H9 (cell line): Measurements from ENCODE around the gene PRKD2. TPM values are rescaled to one million over a fixed set of nuclear protein-coding genes. Genes with fewer than 3 reads are reported as not detected.
A peak's percentile ranks its signal among the peaks of the same experiment; 100 is the strongest.
"Not testable (repeated sequence)": the region's sequence is repeated elsewhere in the genome, so short reads cannot be mapped to it uniquely, and the experiment has no call there.

ENCODE experiments used
- DNase-seq: peaks from one replicate; pipeline ENCODE4 v3.0.0-alpha.2; 2017
- H2AFZ ChIP-seq: one replicate; pipeline ENCODE4 v1.6.1; 2013; ENCODE audit warnings: mild to moderate bottlenecking, low read length, control low read depth, moderate library complexity
- H2AK5ac ChIP-seq: 2 replicates; pipeline ENCODE4 v1.6.1; 2013; ENCODE audit warnings: low read length, control low read depth, mixed read lengths; ENCODE audit not compliant: insufficient read length
- H2BK120ac ChIP-seq: one replicate; pipeline ENCODE4 v1.6.1; 2013; ENCODE audit warnings: low read depth, mild to moderate bottlenecking, low read length, control low read depth, inconsistent platforms; ENCODE audit not compliant: poor library complexity, severe bottlenecking
- H2BK12ac ChIP-seq: 2 replicates; pipeline ENCODE4 v1.6.1; 2013; ENCODE audit warnings: low read length, control low read depth, mixed read lengths, low read depth; ENCODE audit not compliant: insufficient read length
- H2BK15ac ChIP-seq: 2 replicates; pipeline ENCODE4 v1.6.1; 2013; ENCODE audit warnings: low read depth, low read length, control low read depth
- H2BK20ac ChIP-seq: one replicate; pipeline ENCODE4 v1.6.1; 2013; ENCODE audit warnings: low read depth, mild to moderate bottlenecking, low read length, control low read depth, inconsistent platforms; ENCODE audit not compliant: poor library complexity, severe bottlenecking
- H2BK5ac ChIP-seq: 2 replicates; pipeline ENCODE4 v1.6.1; 2013; ENCODE audit warnings: low read length, control low read depth, mixed read lengths; ENCODE audit not compliant: insufficient read length
- H3K14ac ChIP-seq: 2 replicates; pipeline ENCODE4 v1.6.1; 2013; ENCODE audit warnings: low read length, control low read depth; ENCODE audit not compliant: insufficient read depth
- H3K18ac ChIP-seq: 2 replicates; pipeline ENCODE4 v1.6.1; 2013; ENCODE audit warnings: low read depth, mild to moderate bottlenecking, mixed read lengths, low read length, control low read depth; ENCODE audit not compliant: insufficient read length
- H3K23ac ChIP-seq: 2 replicates; pipeline ENCODE4 v1.6.1; 2013; ENCODE audit warnings: low read length, control low read depth, mixed read lengths, low read depth; ENCODE audit not compliant: insufficient read length
- H3K23me2 ChIP-seq: 2 replicates; pipeline ENCODE4 v1.6.1; 2013; ENCODE audit warnings: low read depth, mild to moderate bottlenecking, mixed read lengths, low read length, control low read depth; ENCODE audit not compliant: insufficient read length, poor library complexity, severe bottlenecking
- H3K27ac ChIP-seq: 2 replicates; pipeline ENCODE4 v1.5.1; 2013; ENCODE audit warnings: low read length, control low read depth, mixed read lengths, low read depth; ENCODE audit not compliant: insufficient read length
- H3K27me3 ChIP-seq: 2 replicates; pipeline ENCODE4 v1.6.1; 2013; ENCODE audit warnings: low read length, control low read depth, inconsistent platforms; ENCODE audit not compliant: insufficient read depth
- H3K4ac ChIP-seq: 2 replicates; pipeline ENCODE4 v1.6.1; 2013; ENCODE audit warnings: low read depth, mild to moderate bottlenecking, control low read depth, inconsistent platforms, low read length, moderate library complexity
- H3K4me1 ChIP-seq: 2 replicates; pipeline ENCODE4 v1.6.1; 2013; ENCODE audit warnings: low read length, control low read depth, inconsistent platforms; ENCODE audit not compliant: insufficient read depth
- H3K4me2 ChIP-seq: 2 replicates; pipeline ENCODE4 v1.6.1; 2013; ENCODE audit warnings: low read length, control low read depth, mixed read lengths; ENCODE audit not compliant: insufficient read length, insufficient read depth
- H3K56ac ChIP-seq: 2 replicates; pipeline ENCODE4 v1.6.1; 2013; ENCODE audit warnings: low read depth, mild to moderate bottlenecking, mixed read lengths, low read length, control low read depth; ENCODE audit not compliant: insufficient read length
- H3K79me1 ChIP-seq: 2 replicates; pipeline ENCODE4 v1.6.1; 2013; ENCODE audit warnings: low read depth, mild to moderate bottlenecking, moderate library complexity, low read length, control low read depth, inconsistent platforms; ENCODE audit not compliant: insufficient read depth, poor library complexity, severe bottlenecking
- H3K79me2 ChIP-seq: 2 replicates; pipeline ENCODE4 v1.6.1; 2013; ENCODE audit warnings: low read length, control low read depth, inconsistent platforms; ENCODE audit not compliant: insufficient read depth
- H3K9ac ChIP-seq: 2 replicates; pipeline ENCODE4 v1.6.1; 2013; ENCODE audit warnings: low read length, control low read depth, mixed read lengths; ENCODE audit not compliant: insufficient read length; ENCODE audit errors: extremely low read depth
- H3K9me3 ChIP-seq: one replicate; pipeline ENCODE4 v1.6.1; 2013; ENCODE audit warnings: low read depth, low read length, inconsistent platforms; ENCODE audit not compliant: control insufficient read depth
- H3T11ph ChIP-seq: one replicate; pipeline ENCODE4 v1.6.1; 2013; ENCODE audit warnings: mild to moderate bottlenecking, low read length, control low read depth, inconsistent platforms
- H4K20me1 ChIP-seq: one replicate; pipeline ENCODE4 v1.6.1; 2013; ENCODE audit not compliant: control insufficient read depth, insufficient read length, insufficient read depth
- H4K5ac ChIP-seq: 2 replicates; pipeline ENCODE4 v1.6.1; 2013; ENCODE audit warnings: low read depth, mild to moderate bottlenecking, mixed read lengths, low read length, control low read depth; ENCODE audit not compliant: insufficient read length
- H4K8ac ChIP-seq: replicated peaks from 2 replicates; pipeline ENCODE4 v1.6.1; 2013; ENCODE audit warnings: low read length, control low read depth, mixed read lengths, low read depth; ENCODE audit not compliant: insufficient read length
- H4K91ac ChIP-seq: 2 replicates; pipeline ENCODE4 v1.6.1; 2013; ENCODE audit warnings: low read depth, mild to moderate bottlenecking, moderate library complexity, mixed read lengths, low read length, control low read depth; ENCODE audit not compliant: insufficient read length
- H3K27ac Mint-ChIP-seq, 3 experiments: 2 replicates in 2 of 3; 3 replicates in 1 of 3; pipeline ENCODE4 v1.8.0; 2020 to 2021; ENCODE audit warnings: mixed read lengths in 3 of 3, mild to moderate bottlenecking in 1 of 3, moderate library complexity in 1 of 3
- H3K27me3 Mint-ChIP-seq: 2 replicates; pipeline ENCODE4 v1.8.0; 2021; ENCODE audit warnings: low read depth, mild to moderate bottlenecking, moderate library complexity, mixed read lengths
- H3K36me3 Mint-ChIP-seq, 3 experiments: 2 replicates in 2 of 3; 3 replicates in 1 of 3; pipeline ENCODE4 v1.8.0; 2020 to 2021; ENCODE audit warnings: low read depth in 3 of 3, mixed read lengths in 3 of 3; ENCODE audit not compliant: insufficient read depth in 1 of 3
- H3K4me1 Mint-ChIP-seq, 2 experiments: 2 replicates each; pipeline ENCODE4 v1.8.0; 2020; ENCODE audit warnings: mixed read lengths in 2 of 2
- H3K4me3 Mint-ChIP-seq, 2 experiments: 2 replicates in 1 of 2; 3 replicates in 1 of 2; pipeline ENCODE4 v1.8.0; 2020 to 2021; ENCODE audit warnings: mild to moderate bottlenecking in 2 of 2, mixed read lengths in 2 of 2, moderate library complexity in 1 of 2
- H3K9me3 Mint-ChIP-seq, 2 experiments: 2 replicates in 1 of 2; 3 replicates in 1 of 2; pipeline ENCODE4 v1.8.0; 2020; ENCODE audit warnings: mild to moderate bottlenecking in 2 of 2, mixed read lengths in 2 of 2, moderate library complexity in 1 of 2
- CTCF ChIP-seq: fragments of 200-600 bp; sonication (generic); conservative IDR thresholded peaks from 3 replicates; pipeline ENCODE4 v1.8.0; 2021; ENCODE audit warnings: antibody characterized with exemption, mild to moderate bottlenecking
- WGBS: extraction: QIAGEN DNeasy Blood & Tissue Kit; methylation state at CpG from one replicate; pipeline ENCODE4 v1.1.7; 2013; ENCODE audit warnings: missing lambda C conversion rate, low lambda C conversion rate, mixed read lengths; ENCODE audit not compliant: insufficient read length; ENCODE audit errors: extremely low coverage; 5-methylcytosine and 5-hydroxymethylcytosine counted together
- total RNA-seq: library from RNA; stranded (reverse); gene quantifications from 2 replicates; pipeline ENCODE4 v1.2.1, GENCODE V29; 2021

Gene PRKD2
- total RNA-seq, 1 experiment from 2014 or later, result 60.7 TPM

GRCh38 chr19:46713781-46714443 lies 3.0 kb downstream of the PRKD2 start:
- H4K5ac ChIP-seq, result no peak overlapping the region
- peak overlapping the region; percentile 85 for H3K18ac ChIP-seq
- H2AK5ac ChIP-seq, result no peak overlapping the region
- H3K4me1 ChIP-seq, result no peaks in the 10 kb centered on the region; the same call in 1 of the 2 replicates
- no CpG with 5 or more reads among the region's 39 CpGs for WGBS
- TF ChIP-seq CTCF, result no peak
- no peak overlapping the region for H2BK20ac ChIP-seq
- no peak overlapping the region for H2BK120ac ChIP-seq
- no peak overlapping the region for H3K23ac ChIP-seq
- H4K20me1 ChIP-seq, result no peaks in the 10 kb centered on the region
- peaks cover 6 to 28% (median 25%) of the 10 kb centered on the region in 3 experiments for H3K36me3 Mint-ChIP-seq
- H2BK12ac ChIP-seq, result no peak overlapping the region
- H3K9me3 ChIP-seq, result no peaks in the 10 kb centered on the region
- H4K8ac ChIP-seq, result no peak overlapping the region
- no peaks in the 10 kb centered on the region for H3K9me3 Mint-ChIP-seq
- no peak overlapping the region for H4K91ac ChIP-seq
- H2AFZ ChIP-seq, result no peak overlapping the region
- H3K4me1 Mint-ChIP-seq, result peaks cover 23 to 32% of the 10 kb centered on the region in 2 experiments
- H3K79me2 ChIP-seq, result no peaks in the 10 kb centered on the region; the same call in 1 of the 2 replicates
- H3K27me3 Mint-ChIP-seq, result no peaks in the 10 kb centered on the region
- H3K4me3 Mint-ChIP-seq, result peak overlapping the region; percentile 91 to 97
- H3K9ac ChIP-seq, result peak overlapping the region; percentile 50
- no peak overlapping the region for H3K56ac ChIP-seq
- no peak overlapping the region for H3K27ac ChIP-seq
- peaks cover 3% of the 10 kb centered on the region for H3K79me1 ChIP-seq
- H3K27ac Mint-ChIP-seq, result peak overlapping the region; percentile 95 to 99 (median 98)
- no peaks in the 10 kb centered on the region for H3K27me3 ChIP-seq
- peaks cover 15% of the 10 kb centered on the region for H3K23me2 ChIP-seq
- peak overlapping the region; percentile 49 for H3K4me2 ChIP-seq
- H3K14ac ChIP-seq, result no peak overlapping the region; the same call in 1 of the 2 replicates
- peak; percentile 94 for DNase-seq
- H3T11ph ChIP-seq, result no peak overlapping the region
- H2BK15ac ChIP-seq, result no peak overlapping the region
- no peak overlapping the region for H2BK5ac ChIP-seq
- H3K4ac ChIP-seq, result no peak overlapping the region

GRCh38 chr19:46712768-46713338 lies 4.1 kb downstream of the PRKD2 start:
- not testable (repeated sequence) for H3K18ac ChIP-seq, H3K23ac ChIP-seq, H3K79me2 ChIP-seq, H2BK12ac ChIP-seq, H2AFZ ChIP-seq, H3T11ph ChIP-seq, H2BK20ac ChIP-seq, H3K9me3 ChIP-seq, H3K4me2 ChIP-seq, H2AK5ac ChIP-seq, H3K27me3 Mint-ChIP-seq, H3K14ac ChIP-seq, H3K4ac ChIP-seq, H4K8ac ChIP-seq, H3K9ac ChIP-seq, H4K5ac ChIP-seq, H3K56ac ChIP-seq, H3K79me1 ChIP-seq, H4K91ac ChIP-seq, DNase-seq, H3K27me3 ChIP-seq, H3K9me3 Mint-ChIP-seq, H2BK15ac ChIP-seq, H3K27ac Mint-ChIP-seq, H3K27ac ChIP-seq, H3K4me1 ChIP-seq, H4K20me1 ChIP-seq, H2BK5ac ChIP-seq, H2BK120ac ChIP-seq
- Mint-ChIP-seq H3K36me3 (peaks cover 7 to 35% (median 32%) of the 10 kb centered on the region in 3 experiments), H3K4me1 (peaks cover 18 to 27% of the 10 kb centered on the region in 2 experiments), H3K4me3 (peak overlapping the region; percentile 91 to 97; a peak in 3 of 5 replicates)
- H3K23me2 ChIP-seq, result peaks cover 15% of the 10 kb centered on the region
- WGBS, result no CpG with 5 or more reads among the region's 6 CpGs
